GM23338 (cell line): Measurements from ENCODE around the gene CWC27. TPM values are rescaled to one million over a fixed set of nuclear protein-coding genes. Genes with fewer than 3 reads are reported as not detected.

Source experiments
- ATAC-seq: fragments of 200-7000 bp; cut with Tn5 transposase; 3 replicates; pipeline ENCODE4 v1.9.1; 2020
- DNase-seq: peaks from one replicate; pipeline ENCODE4 v3.0.0-alpha.2; 2015; ENCODE audit warnings: low spot score
- H2AFZ ChIP-seq: fragments of 200-600 bp; sonication (generic); 2 replicates; pipeline ENCODE4 v1.8.0; 2016; ENCODE audit warnings: antibody characterized with exemption, mild to moderate bottlenecking, moderate library complexity
- H3F3A ChIP-seq: fragments of 200-600 bp; sonication (generic); replicated peaks from 2 replicates; pipeline ENCODE4 v1.8.0; 2017; ENCODE audit warnings: antibody characterized with exemption, mixed run types, low read depth
- H3K27ac ChIP-seq: fragments of 200-600 bp; sonication (generic); 2 replicates; pipeline ENCODE4 v1.6.1; 2016; ENCODE audit warnings: low read depth
- H3K27me3 ChIP-seq: fragments of 200-600 bp; sonication (generic); 2 replicates; pipeline ENCODE4 v1.8.0; 2016; ENCODE audit warnings: mild to moderate bottlenecking, mixed run types, moderate library complexity; ENCODE audit not compliant: insufficient read depth
- H3K36me3 ChIP-seq: fragments of 200-600 bp; sonication (generic); 2 replicates; pipeline ENCODE4 v1.8.0; 2016; ENCODE audit warnings: mild to moderate bottlenecking; ENCODE audit not compliant: insufficient read depth
- H3K4me1 ChIP-seq: fragments of 200-600 bp; sonication (generic); 2 replicates; pipeline ENCODE4 v1.8.0; 2016; ENCODE audit warnings: mild to moderate bottlenecking, moderate library complexity; ENCODE audit not compliant: insufficient read depth
- H3K4me2 ChIP-seq: fragments of 200-600 bp; sonication (generic); 2 replicates; pipeline ENCODE4 v1.7.1; 2017; ENCODE audit warnings: mixed run types
- H3K4me3 ChIP-seq: fragments of 200-600 bp; sonication (generic); 2 replicates; pipeline ENCODE4 v1.6.1; 2016; ENCODE audit warnings: mixed run types
- H3K79me2 ChIP-seq: fragments of 200-600 bp; sonication (generic); replicated peaks from 2 replicates; pipeline ENCODE4 v1.8.0; 2017; ENCODE audit warnings: mild to moderate bottlenecking; ENCODE audit not compliant: insufficient read depth
- H3K9me2 ChIP-seq: fragments of 200-600 bp; sonication (generic); 2 replicates; pipeline ENCODE4 v1.8.0; 2017; ENCODE audit not compliant: insufficient read depth
- H4K20me1 ChIP-seq: fragments of 200-600 bp; sonication (generic); replicated peaks from 2 replicates; pipeline ENCODE4 v1.8.0; 2017; ENCODE audit warnings: mild to moderate bottlenecking; ENCODE audit not compliant: insufficient read depth
- H3K27ac Mint-ChIP-seq: 2 replicates; pipeline ENCODE4 v1.8.0; 2020; ENCODE audit warnings: inconsistent platforms, mild to moderate bottlenecking, moderate library complexity, mixed read lengths
- H3K27me3 Mint-ChIP-seq: 3 replicates; pipeline ENCODE4 v1.8.0; 2022; ENCODE audit warnings: low read depth, mild to moderate bottlenecking, moderate library complexity, mixed read lengths, inconsistent platforms; ENCODE audit not compliant: insufficient read depth, poor library complexity
- H3K36me3 Mint-ChIP-seq: 3 replicates; pipeline ENCODE4 v1.8.0; 2021; ENCODE audit warnings: low read depth, mild to moderate bottlenecking, inconsistent platforms, moderate library complexity, mixed read lengths
- H3K4me1 Mint-ChIP-seq: 3 replicates; pipeline ENCODE4 v1.8.0; 2020; ENCODE audit warnings: mild to moderate bottlenecking, inconsistent platforms, mixed read lengths
- H3K4me3 Mint-ChIP-seq: 3 replicates; pipeline ENCODE4 v1.8.0; 2021; ENCODE audit warnings: moderate library complexity, mild to moderate bottlenecking, inconsistent platforms, mixed read lengths
- H3K9me3 Mint-ChIP-seq: 3 replicates; pipeline ENCODE4 v1.8.0; 2020; ENCODE audit warnings: moderate library complexity, mild to moderate bottlenecking, inconsistent platforms, mixed read lengths
- CREB1 ChIP-seq: fragments of 250-450 bp; sonication (Bioruptor Pico); IDR thresholded peaks from 2 replicates; pipeline ENCODE4 v1.5.0; 2020; ENCODE audit warnings: low read depth, mild to moderate bottlenecking, moderate library complexity
- EZH2 ChIP-seq: fragments of 200-600 bp; sonication (generic); IDR thresholded peaks from one replicate; pipeline ENCODE4 v1.8.0; 2017; ENCODE audit warnings: antibody characterized with exemption, mild to moderate bottlenecking, low read depth; ENCODE audit not compliant: unreplicated experiment
- EZH2phosphoT487 ChIP-seq: fragments of 200-600 bp; sonication (generic); IDR thresholded peaks from one replicate; pipeline ENCODE4 v1.8.1; 2018; ENCODE audit warnings: antibody characterized with exemption; ENCODE audit not compliant: unreplicated experiment
- JUNB ChIP-seq: IDR thresholded peaks from one replicate; pipeline ENCODE4 v1.6.1; 2016; ENCODE audit warnings: antibody characterized with exemption; ENCODE audit not compliant: unreplicated experiment
- NANOG ChIP-seq: IDR thresholded peaks from 2 replicates; pipeline ENCODE4 v1.6.1; 2016; ENCODE audit warnings: antibody characterized with exemption, borderline replicate concordance
- POLR2AphosphoS5 ChIP-seq: IDR thresholded peaks from 2 replicates; pipeline ENCODE4 v1.6.1; 2016; ENCODE audit warnings: antibody characterized with exemption, low read depth
- REST ChIP-seq: IDR thresholded peaks from one replicate; pipeline ENCODE4 v1.6.1; 2018; ENCODE audit warnings: antibody characterized with exemption; ENCODE audit not compliant: unreplicated experiment
- STAT1 ChIP-seq: IDR thresholded peaks from one replicate; pipeline ENCODE4 v1.6.1; 2016; ENCODE audit warnings: antibody characterized with exemption; ENCODE audit not compliant: unreplicated experiment
- ZNF114 ChIP-seq: fragments of 250-450 bp; sonication (Bioruptor Pico); IDR thresholded peaks from 2 replicates; pipeline ENCODE4 v1.5.0; 2020; ENCODE audit warnings: mild to moderate bottlenecking, moderate library complexity
- polyA plus RNA-seq: library from polyadenylated mRNA; unstranded; fragments of >200 nt; fragmentation: Nextera tagmentation; extraction: Ambion mirVana; gene quantifications from 2 replicates; pipeline ENCODE4 v1.2.1, GENCODE V29; 2016
- total RNA-seq: library from RNA; depleted of rRNA; stranded (reverse); fragments of >200 nt; shearing (Covaris generic); gene quantifications from 2 replicates; pipeline ENCODE4 v1.2.3, GENCODE V29; 2014
- TF ChIP-seq, protein P1 (sequence below): fragments of 250-450 bp; sonication (Bioruptor Pico); IDR thresholded peaks from 2 replicates; pipeline ENCODE4 v1.5.0; 2020; ENCODE audit warnings: mild to moderate bottlenecking, moderate library complexity
- TF ChIP-seq, protein P2 (sequence below): IDR thresholded peaks from 2 replicates; pipeline ENCODE4 v1.6.1; 2016; ENCODE audit warnings: antibody characterized with exemption
- TF ChIP-seq, protein P3 (sequence below), 2 experiments: fragments of 200-600 bp in 1 of 2; sonication (generic) in 1 of 2; conservative IDR thresholded peaks; 2 replicates each; pipeline versions ENCODE4 v1.5.1 to v1.6.1; 2016 to 2017; ENCODE audit warnings: antibody characterized with exemption in 2 of 2, low read depth in 2 of 2, mild to moderate bottlenecking in 2 of 2, moderate library complexity in 1 of 2

Gene CWC27
- total and polyA plus RNA-seq, 2 experiments from 2014 or later = 27.7 to 115 TPM

DNA sequence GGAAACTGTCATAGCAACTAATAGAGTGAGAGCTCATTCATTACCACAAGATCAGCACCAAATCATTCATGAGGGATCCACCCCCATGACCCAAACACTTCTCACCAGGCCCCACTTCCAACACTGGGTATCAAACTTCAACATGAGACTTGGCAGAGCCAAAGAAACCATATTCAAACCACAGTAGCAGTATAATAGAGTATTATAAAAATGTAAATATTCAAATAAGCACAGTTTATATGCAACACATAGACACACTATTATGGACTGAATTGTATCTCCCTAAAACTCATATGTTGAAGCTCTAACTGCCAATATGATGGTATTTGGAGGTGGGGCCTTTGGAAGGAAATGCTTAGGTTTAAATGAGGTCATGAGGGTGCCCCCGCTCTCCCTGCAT, 240.5 kb downstream of the CWC27 start (continued):
- TF ChIP-seq, protein P1, sequence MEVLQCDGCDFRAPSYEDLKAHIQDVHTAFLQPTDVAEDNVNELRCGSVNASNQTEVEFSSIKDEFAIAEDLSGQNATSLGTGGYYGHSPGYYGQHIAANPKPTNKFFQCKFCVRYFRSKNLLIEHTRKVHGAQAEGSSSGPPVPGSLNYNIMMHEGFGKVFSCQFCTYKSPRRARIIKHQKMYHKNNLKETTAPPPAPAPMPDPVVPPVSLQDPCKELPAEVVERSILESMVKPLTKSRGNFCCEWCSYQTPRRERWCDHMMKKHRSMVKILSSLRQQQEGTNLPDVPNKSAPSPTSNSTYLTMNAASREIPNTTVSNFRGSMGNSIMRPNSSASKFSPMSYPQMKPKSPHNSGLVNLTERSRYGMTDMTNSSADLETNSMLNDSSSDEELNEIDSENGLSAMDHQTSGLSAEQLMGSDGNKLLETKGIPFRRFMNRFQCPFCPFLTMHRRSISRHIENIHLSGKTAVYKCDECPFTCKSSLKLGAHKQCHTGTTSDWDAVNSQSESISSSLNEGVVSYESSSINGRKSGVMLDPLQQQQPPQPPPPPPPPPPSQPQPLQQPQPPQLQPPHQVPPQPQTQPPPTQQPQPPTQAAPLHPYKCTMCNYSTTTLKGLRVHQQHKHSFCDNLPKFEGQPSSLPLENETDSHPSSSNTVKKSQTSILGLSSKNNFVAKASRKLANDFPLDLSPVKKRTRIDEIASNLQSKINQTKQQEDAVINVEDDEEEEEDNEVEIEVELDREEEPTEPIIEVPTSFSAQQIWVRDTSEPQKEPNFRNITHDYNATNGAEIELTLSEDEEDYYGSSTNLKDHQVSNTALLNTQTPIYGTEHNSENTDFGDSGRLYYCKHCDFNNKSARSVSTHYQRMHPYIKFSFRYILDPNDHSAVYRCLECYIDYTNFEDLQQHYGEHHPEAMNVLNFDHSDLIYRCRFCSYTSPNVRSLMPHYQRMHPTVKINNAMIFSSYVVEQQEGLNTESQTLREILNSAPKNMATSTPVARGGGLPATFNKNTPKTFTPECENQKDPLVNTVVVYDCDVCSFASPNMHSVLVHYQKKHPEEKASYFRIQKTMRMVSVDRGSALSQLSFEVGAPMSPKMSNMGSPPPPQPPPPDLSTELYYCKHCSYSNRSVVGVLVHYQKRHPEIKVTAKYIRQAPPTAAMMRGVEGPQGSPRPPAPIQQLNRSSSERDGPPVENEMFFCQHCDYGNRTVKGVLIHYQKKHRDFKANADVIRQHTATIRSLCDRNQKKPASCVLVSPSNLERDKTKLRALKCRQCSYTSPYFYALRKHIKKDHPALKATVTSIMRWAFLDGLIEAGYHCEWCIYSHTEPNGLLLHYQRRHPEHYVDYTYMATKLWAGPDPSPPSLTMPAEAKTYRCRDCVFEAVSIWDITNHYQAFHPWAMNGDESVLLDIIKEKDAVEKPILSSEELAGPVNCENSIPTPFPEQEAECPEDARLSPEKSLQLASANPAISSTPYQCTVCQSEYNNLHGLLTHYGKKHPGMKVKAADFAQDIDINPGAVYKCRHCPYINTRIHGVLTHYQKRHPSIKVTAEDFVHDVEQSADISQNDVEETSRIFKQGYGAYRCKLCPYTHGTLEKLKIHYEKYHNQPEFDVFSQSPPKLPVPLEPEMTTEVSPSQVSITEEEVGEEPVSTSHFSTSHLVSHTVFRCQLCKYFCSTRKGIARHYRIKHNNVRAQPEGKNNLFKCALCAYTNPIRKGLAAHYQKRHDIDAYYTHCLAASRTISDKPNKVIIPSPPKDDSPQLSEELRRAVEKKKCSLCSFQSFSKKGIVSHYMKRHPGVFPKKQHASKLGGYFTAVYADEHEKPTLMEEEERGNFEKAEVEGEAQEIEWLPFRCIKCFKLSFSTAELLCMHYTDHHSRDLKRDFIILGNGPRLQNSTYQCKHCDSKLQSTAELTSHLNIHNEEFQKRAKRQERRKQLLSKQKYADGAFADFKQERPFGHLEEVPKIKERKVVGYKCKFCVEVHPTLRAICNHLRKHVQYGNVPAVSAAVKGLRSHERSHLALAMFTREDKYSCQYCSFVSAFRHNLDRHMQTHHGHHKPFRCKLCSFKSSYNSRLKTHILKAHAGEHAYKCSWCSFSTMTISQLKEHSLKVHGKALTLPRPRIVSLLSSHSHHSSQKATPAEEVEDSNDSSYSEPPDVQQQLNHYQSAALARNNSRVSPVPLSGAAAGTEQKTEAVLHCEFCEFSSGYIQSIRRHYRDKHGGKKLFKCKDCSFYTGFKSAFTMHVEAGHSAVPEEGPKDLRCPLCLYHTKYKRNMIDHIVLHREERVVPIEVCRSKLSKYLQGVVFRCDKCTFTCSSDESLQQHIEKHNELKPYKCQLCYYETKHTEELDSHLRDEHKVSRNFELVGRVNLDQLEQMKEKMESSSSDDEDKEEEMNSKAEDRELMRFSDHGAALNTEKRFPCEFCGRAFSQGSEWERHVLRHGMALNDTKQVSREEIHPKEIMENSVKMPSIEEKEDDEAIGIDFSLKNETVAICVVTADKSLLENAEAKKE (CRISPR knock-in tag) = no peak

DNA sequence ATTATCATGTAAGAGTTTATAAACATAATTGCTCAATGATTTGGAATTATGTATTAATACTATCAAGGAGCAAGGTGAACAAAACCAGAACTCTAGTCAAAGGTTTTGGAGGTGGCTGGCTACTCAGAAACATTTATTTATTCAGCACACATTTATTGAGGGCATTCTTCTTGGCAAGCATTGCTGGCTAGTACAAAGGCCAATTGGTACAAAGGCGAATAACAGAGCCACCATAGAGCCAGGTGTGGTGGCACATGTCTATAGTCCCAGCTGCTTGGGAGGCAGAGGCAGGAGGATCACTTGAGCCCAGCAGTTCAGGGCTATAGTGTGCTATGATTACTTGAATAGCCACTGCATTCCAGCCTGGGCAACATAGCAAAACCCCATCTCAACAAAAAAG, 242.1 kb downstream of the CWC27 start:
- H3K4me3 ChIP-seq = no peak overlapping the region
- no peaks in the 10 kb centered on the region for H3K27me3 ChIP-seq
- no peak overlapping the region for H3K4me2 ChIP-seq
- H3K27ac Mint-ChIP-seq = no peak overlapping the region
- no peaks in the 10 kb centered on the region; the same call in 1 of the 2 replicates for H3K4me1 ChIP-seq
- no peaks in the 10 kb centered on the region for H3K36me3 ChIP-seq
- no peaks in the 10 kb centered on the region for H3K79me2 ChIP-seq
- no peaks in the 10 kb centered on the region for H3K36me3 Mint-ChIP-seq
- H3K4me1 Mint-ChIP-seq = no peaks in the 10 kb centered on the region
- H2AFZ ChIP-seq = no peak overlapping the region
- no peak overlapping the region for H3K4me3 Mint-ChIP-seq
- no peaks in the 10 kb centered on the region for H3F3A ChIP-seq
- DNase-seq (no peak), ATAC-seq (no peak)
- no peak overlapping the region for H3K27ac ChIP-seq
- H4K20me1 ChIP-seq = no peaks in the 10 kb centered on the region
- peaks cover 7% of the 10 kb centered on the region for H3K27me3 Mint-ChIP-seq
- no peaks in the 10 kb centered on the region; the same call in 2 of the 3 replicates for H3K9me3 Mint-ChIP-seq
- H3K9me2 ChIP-seq = no peaks in the 10 kb centered on the region
- TF ChIP-seq STAT1 (no peak), NANOG (no peak), ZNF114 (CRISPR knock-in tag) (no peak), CREB1 (CRISPR knock-in tag) (no peak), JUNB (no peak), EZH2phosphoT487 (no peak), REST (no peak), POLR2AphosphoS5 (no peak), EZH2 (no peak)
- TF ChIP-seq, protein P2, sequence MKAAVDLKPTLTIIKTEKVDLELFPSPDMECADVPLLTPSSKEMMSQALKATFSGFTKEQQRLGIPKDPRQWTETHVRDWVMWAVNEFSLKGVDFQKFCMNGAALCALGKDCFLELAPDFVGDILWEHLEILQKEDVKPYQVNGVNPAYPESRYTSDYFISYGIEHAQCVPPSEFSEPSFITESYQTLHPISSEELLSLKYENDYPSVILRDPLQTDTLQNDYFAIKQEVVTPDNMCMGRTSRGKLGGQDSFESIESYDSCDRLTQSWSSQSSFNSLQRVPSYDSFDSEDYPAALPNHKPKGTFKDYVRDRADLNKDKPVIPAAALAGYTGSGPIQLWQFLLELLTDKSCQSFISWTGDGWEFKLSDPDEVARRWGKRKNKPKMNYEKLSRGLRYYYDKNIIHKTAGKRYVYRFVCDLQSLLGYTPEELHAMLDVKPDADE = no peak
- TF ChIP-seq, protein P3, sequence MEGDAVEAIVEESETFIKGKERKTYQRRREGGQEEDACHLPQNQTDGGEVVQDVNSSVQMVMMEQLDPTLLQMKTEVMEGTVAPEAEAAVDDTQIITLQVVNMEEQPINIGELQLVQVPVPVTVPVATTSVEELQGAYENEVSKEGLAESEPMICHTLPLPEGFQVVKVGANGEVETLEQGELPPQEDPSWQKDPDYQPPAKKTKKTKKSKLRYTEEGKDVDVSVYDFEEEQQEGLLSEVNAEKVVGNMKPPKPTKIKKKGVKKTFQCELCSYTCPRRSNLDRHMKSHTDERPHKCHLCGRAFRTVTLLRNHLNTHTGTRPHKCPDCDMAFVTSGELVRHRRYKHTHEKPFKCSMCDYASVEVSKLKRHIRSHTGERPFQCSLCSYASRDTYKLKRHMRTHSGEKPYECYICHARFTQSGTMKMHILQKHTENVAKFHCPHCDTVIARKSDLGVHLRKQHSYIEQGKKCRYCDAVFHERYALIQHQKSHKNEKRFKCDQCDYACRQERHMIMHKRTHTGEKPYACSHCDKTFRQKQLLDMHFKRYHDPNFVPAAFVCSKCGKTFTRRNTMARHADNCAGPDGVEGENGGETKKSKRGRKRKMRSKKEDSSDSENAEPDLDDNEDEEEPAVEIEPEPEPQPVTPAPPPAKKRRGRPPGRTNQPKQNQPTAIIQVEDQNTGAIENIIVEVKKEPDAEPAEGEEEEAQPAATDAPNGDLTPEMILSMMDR (conservative IDR thresholded peaks at IDR 0.05; ENCODE audit: low read depth in 2 of 2) = no peak
